CD4-positive, alpha-beta T cell treated with Interferon alpha-2 for 1 hour (primary cell): ENCODE results near the gene LHPP.
"Not testable (repeated sequence)": the region's sequence is repeated elsewhere in the genome, so short reads cannot be mapped to it uniquely, and the experiment has no call there.

Experiments
- DNase-seq, 2 donors: peaks; one replicate each; pipeline ENCODE4 v3.0.0-alpha.2; 2020 to 2022

The LHPP gene

DNA sequence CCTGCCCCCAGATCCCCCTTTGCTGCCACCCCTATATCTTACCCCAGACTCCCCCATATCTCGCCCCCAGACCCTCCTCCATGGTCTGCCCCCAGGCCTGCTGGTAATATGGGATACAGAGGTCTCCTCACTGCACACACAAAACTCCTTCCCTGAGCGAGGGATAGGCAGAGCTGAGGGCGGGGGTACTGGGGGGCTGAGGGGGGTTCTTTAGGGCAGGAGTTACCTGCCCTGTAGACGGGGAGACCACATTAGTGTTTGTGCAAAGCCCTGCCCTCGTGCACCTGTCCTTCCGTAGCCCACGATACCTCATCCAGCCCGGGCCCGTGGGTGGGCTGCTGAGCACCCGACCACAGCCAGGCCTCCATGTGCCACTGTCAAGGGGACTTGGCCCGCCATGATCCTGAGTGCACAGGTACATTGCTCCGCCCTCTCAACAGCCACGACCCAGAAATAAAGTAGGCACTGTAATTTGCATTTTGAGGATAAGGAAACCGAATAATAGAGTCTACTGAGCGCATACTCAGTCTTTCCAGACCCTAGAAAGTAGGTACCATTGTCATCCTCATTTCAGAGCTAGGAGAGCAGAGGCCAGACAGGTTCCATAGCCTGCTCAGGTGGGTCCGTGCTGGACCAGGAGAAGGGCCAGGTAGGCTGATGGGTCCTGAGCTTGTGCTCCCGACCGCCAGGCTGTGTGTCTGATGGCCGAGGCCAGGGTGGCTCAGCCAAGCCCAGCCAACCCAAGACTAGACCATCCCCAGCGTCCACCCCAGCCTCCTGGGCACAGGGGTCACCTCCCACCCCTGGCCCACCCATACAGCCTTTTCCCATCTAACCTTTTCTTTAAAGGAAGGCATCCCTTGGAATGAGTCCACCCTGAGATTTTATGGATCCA is 115.2 kb downstream of the LHPP start:
- no peak for DNase-seq

DNA sequence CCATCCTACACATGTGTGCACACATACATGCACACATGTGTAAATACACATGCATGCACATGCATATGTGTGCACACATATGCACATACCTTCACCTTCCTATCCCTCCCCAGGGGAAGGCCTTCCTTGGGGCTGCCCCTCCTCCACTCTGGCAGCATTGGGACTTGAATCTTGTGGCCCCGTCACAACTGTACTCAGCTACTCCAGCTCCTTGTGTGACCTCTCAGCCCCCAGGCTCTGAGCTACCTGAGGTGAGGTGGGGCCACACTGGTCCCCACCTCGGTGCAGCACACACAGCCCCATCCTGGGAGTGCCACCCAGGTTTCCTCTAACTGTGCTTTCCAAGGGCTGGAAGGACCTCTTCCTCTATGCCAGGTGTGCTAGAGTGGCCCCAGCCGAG is 116.0 kb downstream of the LHPP start:
- no peak for DNase-seq

DNA sequence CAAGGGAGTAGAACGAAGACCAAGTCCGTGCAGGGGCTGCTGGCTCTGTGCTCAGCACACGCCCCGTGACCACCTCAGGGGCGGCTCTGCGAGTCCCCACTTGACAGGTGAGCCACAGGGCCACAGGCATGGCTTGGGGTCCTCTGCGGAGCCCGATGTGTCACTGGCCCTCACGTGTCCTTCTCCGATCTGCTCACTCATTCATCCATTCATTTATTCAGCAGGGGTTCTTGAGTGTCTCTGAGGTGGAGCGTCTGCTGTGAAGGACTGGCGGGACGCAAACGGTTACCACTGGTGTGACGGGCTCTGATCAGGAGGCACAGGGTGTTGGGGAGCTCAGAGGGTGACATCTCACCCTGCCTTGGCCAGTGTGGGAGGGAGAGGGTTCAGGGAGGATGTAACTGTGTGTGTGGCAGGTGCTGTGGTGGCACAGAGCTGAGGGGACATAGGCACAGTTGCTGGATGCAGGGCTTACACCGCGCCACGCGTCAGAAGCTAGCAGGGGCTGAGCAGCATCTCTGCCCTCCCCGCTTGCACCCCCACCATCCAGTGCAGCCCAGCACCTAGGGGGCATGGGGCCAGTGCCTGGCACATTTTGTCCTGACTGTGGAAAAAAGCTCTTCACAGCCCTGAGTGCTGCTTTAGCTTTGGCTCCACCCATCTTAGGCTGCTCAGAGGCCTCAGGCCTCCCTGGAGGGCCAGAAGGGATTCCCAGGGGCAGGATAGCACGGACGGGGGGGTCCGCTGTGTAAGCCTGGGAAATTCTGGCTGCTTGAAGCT is 116.8 kb downstream of the LHPP start:
- DNase-seq: no peak

DNA sequence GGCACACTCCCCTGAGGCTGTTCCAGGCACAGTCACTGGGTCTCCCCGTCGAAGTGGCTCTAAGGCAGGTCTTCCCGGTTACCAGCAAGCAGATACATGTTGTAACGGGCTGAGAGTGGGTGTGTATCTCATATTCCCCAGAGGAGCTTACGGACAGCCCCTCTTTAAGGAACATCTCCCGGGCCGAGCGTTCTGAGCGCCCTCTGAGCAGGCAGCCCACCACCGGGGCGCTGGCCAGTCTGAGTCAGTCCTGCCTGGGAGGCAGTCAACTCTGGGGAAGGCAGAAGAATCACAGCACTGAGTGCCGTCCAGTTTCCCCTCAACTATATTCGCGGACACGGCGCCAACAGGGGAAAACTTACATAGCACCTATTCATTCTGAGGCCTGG is 117.4 kb downstream of the LHPP start:
- DNase-seq: no peak

DNA sequence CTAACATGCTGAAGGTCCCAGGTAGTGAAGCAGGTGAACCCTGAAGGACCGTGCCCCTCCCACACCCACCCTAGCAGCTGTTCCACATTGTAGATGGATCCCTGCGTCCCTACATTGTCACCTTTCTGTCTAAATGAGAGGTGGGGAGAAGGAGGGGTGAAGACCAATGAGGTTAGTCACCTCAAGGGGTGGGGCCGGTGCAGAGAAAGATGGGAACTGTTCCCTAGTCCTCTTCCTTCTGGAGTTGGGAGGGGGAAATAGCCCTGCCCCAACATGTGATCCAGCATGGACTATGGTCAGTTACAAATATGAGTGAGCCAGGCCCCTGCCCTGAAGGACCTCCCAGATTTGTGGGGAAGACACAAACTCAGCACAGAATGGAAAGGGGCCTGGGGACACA is 124.5 kb downstream of the LHPP start:
- DNase-seq: no peak

DNA sequence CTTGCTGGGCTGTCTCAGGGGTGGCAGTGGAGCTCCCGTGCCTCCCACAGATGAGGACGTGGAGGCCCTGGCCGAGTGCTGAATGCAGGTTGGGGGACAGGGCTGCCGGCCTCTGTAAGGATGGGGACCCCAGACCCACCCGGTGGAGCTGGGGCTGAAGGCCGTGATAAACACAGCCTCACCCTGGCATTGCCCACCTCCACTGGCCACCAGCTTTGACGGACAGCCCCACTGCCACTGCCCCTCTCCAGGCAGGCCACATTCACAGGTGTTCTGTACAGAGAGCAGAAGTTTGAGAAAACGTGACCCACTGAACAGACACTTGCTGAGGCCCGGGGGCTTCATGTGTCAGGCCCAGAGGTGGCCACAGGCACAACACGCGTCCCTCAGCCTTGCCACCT is 126.2 kb downstream of the LHPP start:
- no peak for DNase-seq

DNA sequence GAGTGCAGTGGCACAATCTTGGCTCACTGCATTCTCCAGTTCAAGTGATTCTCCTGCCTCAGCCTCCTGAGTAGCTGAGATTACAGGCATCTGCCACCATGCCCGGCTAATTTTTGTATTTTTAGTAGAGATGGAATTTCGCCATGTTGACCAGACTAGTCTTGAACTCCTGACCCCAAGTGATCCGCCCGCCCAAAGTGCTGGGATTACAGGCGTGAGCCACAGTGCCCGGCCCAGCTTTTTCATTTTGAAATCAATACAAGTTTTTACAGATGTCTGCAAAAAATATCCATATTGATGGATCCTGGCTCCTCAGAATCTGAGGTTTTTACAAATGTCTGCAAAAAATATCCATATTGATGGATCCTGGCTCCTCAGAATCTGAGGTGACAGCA is 126.7 kb downstream of the LHPP start:
- DNase-seq: not testable (repeated sequence)

DNA sequence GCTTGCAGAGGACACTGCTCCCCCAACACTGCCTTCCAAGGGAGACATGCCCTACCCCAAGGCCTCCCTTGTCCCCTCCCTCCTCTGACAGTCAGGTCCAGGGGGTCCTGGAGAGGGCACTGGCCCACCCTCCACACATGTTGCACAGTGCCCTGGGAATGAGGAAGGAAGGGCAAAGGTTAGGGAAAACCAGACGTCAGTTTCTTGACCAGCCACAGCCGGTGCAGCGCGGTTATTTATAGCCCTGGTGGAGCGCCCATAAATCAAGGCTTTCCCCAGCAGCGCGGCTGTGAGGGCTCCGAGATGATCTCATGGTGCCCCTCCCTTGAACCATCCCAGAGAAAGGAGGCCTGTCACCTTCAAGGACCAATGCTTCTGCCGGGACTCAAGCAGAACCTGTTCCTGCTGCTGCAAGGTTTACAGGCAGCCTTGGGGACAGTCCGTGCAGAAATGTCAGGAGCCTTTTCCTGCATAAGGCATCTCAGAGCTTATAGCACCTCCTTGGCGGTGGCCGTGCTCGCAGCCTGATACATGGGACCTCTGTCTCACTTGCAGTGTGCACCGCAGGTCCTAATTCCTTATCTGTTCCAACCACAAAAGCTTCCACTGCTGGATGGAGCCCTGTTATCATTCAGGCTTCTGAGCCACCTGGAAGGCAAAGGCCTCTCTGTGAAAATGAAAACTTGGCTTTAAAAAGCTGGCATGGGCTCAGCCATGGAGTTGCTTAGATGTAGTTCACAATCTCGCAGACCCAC is 127.3 kb downstream of the LHPP start:
- DNase-seq: no peak

DNA sequence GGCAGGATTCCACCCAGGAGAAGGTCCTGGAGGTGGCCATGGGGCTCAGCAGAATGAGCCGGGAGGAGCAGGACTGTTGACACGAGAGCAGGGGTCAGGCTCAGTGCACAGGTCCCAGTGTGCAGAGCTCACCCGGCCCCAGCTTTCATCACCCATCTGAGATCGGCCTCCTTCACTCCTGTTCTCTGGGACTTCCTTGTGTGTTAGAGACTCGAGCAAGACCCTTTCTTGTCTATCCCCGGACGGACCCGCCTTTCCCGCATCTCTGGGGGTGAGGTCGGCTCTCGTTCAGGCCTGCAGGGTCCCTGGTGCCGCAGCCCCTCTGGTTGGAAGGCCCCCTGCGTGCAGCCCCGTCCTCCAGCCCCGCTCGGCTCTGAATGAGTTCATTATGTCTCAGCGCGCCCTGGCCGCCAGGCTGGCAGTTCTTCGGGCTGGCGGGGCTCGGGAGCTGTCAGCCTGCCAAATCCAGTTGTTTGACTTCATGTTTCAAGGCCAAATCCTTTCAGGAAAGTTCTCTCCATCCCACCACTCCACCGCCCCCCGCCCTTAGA is 127.9 kb downstream of the LHPP start:
- DNase-seq: no peak

DNA sequence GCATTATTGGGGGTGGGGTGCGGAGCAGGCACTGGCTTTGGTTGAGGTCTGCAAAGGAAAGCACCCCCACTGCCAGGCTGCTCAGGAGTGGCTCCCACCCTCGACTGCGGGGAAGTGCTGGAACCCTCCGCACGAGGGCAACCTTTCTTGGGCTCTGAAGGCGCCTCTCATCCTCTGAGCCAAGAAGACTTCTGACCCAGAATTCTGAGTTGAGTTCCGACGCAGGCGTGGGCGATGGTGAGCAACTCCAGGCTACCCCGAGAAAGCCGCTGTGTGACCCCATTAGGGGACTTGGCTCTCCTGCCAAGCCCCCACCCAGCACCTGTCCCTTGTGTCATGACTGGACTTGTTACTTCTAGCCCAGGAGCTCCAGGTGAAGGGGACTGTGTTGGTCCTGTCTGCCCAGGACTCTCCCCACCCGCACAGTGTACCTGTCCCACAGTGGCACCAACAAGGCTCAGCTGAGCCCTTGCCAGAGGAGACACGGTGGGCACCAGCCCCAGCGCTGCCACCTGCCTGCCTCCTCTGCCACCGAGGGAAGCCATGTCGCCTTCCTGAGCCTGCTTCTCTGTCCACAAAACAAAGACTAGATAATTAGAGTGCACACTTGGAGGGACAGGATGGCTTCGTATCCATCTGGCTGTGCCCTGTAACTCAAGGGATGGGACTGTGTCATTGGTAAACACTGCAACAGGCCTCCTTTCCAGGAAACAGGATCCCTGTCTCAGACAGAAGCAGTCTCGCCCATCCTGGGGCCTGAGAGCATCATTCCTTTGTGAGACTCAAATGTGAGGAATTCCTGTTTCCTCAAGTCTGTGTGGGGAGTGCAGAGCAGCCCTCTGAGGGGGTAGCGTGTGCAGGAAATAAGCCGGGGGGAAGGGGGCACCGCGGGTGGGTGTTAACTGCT is 128.8 kb downstream of the LHPP start:
- no peak for DNase-seq

DNA sequence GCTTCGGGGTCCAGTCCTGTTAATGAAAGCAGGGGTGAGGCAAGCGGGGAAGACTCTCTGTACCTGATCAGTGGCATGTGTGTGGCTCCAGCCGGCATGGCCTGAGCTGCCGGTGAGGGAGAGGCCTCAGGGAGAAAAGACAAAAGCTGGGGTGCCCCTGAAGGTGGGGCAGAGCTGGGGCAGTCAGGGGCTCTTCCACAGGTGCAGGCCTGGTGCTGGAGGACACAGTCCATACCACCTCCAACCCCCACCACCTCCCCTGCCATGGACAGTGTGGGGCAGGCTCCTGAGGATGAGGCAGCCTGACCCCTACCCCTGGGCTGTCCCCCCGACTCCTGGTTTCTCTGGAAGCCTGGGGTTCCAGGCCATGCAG is 129.5 kb downstream of the LHPP start:
- DNase-seq: no peak

DNA sequence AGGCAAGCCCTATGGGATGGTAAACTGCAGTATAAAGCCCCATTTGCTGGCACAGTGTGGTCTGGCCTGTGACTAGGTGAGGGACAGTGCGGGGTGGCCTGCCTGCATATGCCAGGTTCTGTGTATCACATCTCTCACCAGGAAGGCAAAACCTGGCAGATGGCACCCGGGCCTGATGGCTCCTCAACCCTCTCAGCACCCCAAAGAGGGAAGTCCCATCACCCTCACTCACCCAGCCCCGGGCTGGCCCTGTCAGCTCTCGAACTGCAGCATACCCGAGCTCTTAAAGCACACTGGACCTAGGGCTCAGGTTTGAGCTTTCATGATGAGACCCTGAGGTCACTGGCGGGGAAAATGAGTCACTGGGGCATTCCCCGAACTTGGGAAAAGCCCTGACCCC is 130.5 kb downstream of the LHPP start:
- no peak for DNase-seq

DNA sequence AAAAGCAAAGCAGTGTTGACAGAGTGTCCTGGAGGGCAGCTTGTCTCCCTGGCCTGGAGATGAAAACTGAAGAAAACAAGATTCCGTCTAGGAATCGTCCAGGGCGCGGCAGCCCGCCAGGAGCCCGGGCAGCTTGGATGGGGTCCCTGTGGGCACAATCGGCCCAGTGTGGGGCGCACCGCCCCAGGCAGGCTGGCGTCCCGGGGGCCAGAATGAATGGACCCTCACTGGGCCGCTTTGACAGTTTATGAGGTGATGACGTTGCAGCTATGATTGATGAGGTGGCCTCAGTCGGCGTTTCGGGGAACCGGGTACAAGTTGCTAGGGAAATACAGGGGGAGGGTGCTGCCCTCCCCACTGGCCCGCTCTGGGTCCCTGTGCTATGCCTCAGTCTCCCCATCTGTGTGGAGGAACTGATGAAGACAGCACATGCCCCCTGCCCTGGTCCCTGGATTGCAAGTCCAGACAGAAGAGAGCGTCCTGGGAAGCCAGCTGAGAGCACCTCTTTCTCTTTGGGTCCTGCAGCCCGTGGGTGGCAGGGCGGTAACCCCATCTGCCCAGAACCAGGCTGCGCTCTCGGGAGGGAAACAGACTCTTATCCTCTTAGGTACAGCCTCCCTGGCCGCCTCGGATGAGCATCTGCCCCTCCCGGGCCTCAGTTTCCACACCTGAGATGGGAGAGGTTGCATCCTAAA is 131.3 kb downstream of the LHPP start:
- no peak for DNase-seq

DNA sequence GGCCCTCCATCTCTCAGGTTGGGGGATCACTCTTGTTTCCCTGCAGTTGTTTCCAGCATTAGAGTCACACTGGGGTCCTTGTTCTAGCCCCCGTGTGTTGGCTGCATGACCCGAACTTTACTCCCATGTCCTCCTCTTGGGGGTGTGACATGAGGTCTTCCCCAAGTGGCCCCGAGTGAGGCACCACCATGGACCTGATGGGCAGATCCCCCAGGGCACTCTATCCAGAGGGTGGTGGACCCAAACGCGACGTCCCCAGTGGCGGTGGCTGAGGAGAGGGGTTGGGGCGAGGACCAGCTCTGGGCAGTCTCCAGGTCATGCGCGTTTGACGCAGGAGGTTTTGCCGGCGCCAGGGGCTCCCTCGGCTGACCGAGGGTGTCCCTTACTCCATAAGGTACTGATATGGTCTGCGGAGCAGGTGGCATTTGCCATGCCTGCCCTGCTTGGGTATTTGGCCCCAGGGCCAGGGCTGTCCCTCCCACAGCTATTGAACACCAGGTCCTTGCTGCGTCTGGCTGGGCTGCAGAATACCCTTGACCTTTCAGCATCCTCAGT is 131.9 kb downstream of the LHPP start:
- no peak for DNase-seq

DNA sequence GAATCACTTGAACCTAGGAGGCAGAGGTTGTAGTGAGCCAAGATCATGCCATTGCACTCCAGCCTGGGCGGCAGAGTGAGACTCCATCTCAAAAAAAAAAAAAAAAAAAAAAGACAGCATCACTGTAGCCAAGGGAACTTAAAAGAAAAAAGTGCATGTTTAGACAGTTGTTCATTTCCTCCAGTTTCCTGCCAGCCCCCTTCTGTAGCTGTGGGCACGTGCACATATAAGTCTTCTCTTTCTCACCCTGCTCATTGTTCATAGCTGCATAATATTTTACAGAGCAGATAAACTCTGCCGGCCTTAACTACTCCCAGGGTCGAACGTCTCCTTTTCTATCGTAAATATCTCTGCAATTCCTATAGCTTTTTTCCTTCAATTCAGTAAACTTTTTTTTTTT is 132.6 kb downstream of the LHPP start:
- no peak for DNase-seq

DNA sequence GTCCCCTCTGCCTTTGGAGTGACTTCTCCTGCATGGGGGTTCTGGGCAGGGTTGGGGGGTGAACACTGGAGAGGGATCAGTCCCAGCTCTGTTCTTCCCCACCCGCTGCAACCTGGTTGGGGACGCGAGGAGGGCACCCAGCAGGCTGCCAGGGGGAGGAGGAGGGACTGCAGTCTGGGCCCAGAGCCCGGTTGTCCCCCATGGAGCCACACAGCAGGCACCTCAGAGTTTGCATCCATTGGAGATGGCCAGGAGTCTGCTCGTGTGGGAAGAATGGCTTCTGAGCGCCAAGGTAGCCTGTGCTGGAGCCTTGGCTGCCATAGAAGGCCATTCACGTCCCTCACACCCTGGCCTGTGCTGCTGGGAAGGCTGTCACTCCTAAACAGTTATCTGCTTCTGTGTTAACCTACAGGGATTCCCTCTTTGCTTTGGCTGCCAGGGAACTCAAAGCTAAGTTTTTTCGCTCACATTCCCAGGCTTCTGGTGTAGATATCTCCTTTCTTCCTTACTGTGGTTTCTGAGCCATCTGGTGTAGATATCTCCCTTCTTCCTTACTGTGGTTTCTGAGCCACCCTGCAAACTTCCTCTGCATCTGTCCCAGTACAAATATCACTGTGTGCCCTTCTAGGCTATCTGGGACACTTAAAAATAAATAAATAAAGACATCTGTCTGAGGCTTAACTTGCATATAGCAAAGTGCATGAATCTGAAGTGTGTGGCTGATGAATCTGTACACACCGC is 133.7 kb downstream of the LHPP start:
- DNase-seq: no peak

DNA sequence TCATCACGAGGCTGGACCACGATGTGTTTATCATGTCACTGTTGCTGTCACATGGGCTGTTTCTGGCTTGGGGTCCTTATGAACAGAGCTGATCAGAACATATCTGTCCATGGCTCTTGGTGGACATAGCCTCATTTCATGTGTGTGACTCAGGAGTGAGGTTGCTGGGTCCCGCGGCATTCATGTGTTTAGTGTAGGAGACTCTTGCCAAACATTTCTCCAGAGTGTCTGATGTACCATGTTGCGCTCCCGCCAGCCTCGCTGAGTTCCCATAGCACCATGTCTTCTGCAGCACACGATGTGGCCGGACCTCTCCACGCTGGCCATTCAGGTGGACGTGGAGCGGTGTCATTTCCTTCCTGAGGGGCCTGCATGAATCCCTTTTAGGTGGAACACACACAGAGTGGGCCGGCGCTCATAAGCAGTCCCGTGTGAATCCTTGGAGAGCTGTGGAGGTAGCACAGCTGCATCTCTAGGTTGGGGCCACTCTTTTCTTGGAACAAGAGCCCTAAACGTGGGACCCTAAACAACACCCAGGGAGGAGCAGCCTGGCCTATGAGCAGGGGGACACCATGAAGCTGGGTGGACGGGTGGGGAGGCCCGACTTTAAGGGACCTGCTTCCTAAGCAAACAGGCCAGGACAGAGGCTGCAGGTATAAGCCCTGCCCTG is 134.6 kb downstream of the LHPP start:
- DNase-seq: no peak

DNA sequence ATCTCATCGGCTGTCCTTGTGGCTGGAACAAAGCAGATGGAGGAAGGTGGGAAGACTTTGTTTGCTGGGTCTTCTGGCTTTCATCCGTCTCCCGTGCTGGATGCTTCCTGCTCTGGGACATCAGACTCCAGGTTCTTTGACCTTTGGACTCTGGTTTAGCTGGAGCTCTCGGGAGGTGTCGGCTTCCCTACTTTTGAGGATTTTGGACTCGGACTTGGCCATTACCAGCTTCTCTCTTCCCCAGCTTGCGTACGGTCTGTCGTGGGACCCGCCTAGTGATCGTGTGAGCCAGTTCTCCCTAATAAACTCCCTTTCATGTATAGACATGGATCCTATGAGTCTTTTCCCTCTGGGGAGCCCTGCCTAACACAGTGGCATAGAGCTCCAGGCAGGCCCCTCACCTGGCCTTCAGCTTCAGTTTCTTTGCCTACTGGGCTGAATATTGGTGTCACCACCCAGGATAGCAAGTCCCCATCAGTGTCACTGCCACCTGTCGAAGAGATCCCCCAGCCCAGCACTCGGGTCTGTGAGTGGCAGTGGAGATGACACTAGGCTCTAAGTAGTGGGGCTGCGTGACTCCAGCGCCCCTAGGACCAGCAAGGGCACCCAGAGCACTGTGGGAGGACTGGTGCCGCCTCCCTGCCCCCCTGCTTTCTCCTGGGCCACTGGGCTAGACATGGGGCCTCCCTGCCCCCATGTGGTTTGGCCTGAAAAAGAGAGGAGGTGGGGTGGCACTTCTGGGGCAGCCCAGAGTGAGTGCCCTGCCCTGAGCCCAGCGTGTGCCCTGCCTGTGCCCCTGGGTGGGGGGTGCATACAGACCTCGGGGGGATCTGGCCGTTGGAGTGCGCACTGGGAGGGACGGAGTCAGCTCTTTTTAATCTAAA is 135.6 kb downstream of the LHPP start:
- no peak for DNase-seq

DNA sequence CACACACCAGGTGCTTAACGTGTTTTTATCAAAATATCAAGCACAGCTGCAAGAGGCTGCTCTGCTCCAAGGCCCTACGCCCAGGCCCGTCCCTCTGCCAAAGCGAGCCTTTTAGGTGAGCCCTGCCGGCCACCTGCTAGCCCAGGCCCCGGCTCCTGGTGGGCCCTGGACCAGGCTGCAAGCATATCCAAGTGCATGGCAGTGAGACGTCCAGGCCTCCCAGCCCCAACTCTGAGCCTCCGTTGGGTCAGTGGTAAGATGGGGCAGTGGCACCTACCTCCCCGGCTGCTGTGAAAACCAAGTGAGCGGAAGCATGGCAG is 136.2 kb downstream of the LHPP start:
- DNase-seq: no peak
